ENCODE results near the gene HELZ.
"Not testable (repeated sequence)": the region's sequence is repeated elsewhere in the genome, so short reads cannot be mapped to it uniquely, and the experiment has no call there.

Gene HELZ

GRCh38 chr17:67262435-67263117, 17.6 kb upstream of the HELZ start:
- DNase-seq, result peak; percentile 24 to 62 (median 54)

GRCh38 chr17:67260170-67260987, 15.4 kb upstream of the HELZ start:
- DNase-seq, result peak; percentile 82 to 93 (median 89)

GRCh38 chr17:67258821-67259468, 13.9 kb upstream of the HELZ start:
- peak; percentile 77 to 88 (median 83) for DNase-seq

GRCh38 chr17:67256075-67256732, 11.2 kb upstream of the HELZ start:
- DNase-seq, result no peak

GRCh38 chr17:67253384-67253783, 8.4 kb upstream of the HELZ start:
- no peak for DNase-seq

GRCh38 chr17:67251586-67251985, 6.6 kb upstream of the HELZ start:
- not testable (repeated sequence) for DNase-seq

GRCh38 chr17:67248291-67248690, 3.3 kb upstream of the HELZ start:
- DNase-seq, result no peak

- DNase-seq, result no peak
These were observed 2.5 kb upstream of the HELZ start for GRCh38 chr17:67247416-67247900.

GRCh38 chr17:67246653-67247415, 1.8 kb upstream of the HELZ start:
- DNase-seq, result peak in 2 of 4 experiments; percentile 23 to 31

- DNase-seq, result no peak
These were observed 1.3 kb upstream of the HELZ start for GRCh38 chr17:67246403-67246652.

- peak in 2 of 4 experiments; percentile 20 to 48 for DNase-seq
These were observed 852 bp upstream of the HELZ start for GRCh38 chr17:67245694-67246402.

- DNase-seq, result peak in 1 of 4 experiments; percentile 14
These were observed 444 bp downstream of the HELZ start for GRCh38 chr17:67244431-67245072.

- no peak for DNase-seq
These were observed 1.7 kb downstream of the HELZ start for GRCh38 chr17:67243284-67243683.

GRCh38 chr17:67241719-67242341, 3.2 kb downstream of the HELZ start:
- no peak for DNase-seq

GRCh38 chr17:67239597-67239996, 5.4 kb downstream of the HELZ start:
- DNase-seq, result peak in 1 of 4 experiments; percentile 19

- no peak for DNase-seq
These were observed 6.0 kb downstream of the HELZ start for GRCh38 chr17:67238991-67239390.

- DNase-seq, result no peak
These were observed 12.6 kb downstream of the HELZ start for GRCh38 chr17:67232441-67232840.

GRCh38 chr17:67229109-67229955, 15.7 kb downstream of the HELZ start:
- DNase-seq, result no peak

GRCh38 chr17:67227488-67227887, 17.5 kb downstream of the HELZ start:
- no peak for DNase-seq

- no peak for DNase-seq
These were observed 19.7 kb downstream of the HELZ start for GRCh38 chr17:67225316-67225715.

Data from suppressor macrophage (primary cell).